CD14-positive monocyte (primary cell): Measurements from ENCODE around the gene TBC1D22A. TPM values are rescaled to one million over a fixed set of nuclear protein-coding genes. Genes with fewer than 3 reads are reported as not detected.

ENCODE experiments used
- DNase-seq, 3 donors: peaks; one replicate each; pipeline ENCODE4 v3.0.0-alpha.2; 2011 to 2022
- H2AFZ ChIP-seq: 2 replicates; pipeline ENCODE4 v1.6.0; 2012; ENCODE audit warnings: mild to moderate bottlenecking, low read depth, low read length, inconsistent platforms; ENCODE audit not compliant: insufficient read depth, poor library complexity, severe bottlenecking
- H3K27ac ChIP-seq, 2 donors: 1 replicate in 1 of 2; 2 replicates in 1 of 2; pipeline ENCODE4 v1.5.1; 2012 to 2013; ENCODE audit warnings: low read length in 2 of 2, control low read depth in 1 of 2, inconsistent platforms in 1 of 2, low read depth in 1 of 2, mild to moderate bottlenecking in 1 of 2
- H3K27me3 ChIP-seq, 2 donors: one replicate each; pipeline versions ENCODE4 v1.6.0 to v1.6.1; 2011 to 2013; ENCODE audit warnings: low read length in 2 of 2; ENCODE audit not compliant: control insufficient read depth in 2 of 2, insufficient read depth in 2 of 2
- H3K36me3 ChIP-seq, 2 donors: replicated peaks in 1 of 2; 1 replicate in 1 of 2; 2 replicates in 1 of 2; pipeline versions ENCODE4 v1.5.1 to v1.6.1; 2012 to 2013; ENCODE audit warnings: low read length in 2 of 2, control low read depth in 1 of 2, inconsistent platforms in 1 of 2, mild to moderate bottlenecking in 1 of 2; ENCODE audit not compliant: insufficient read depth in 2 of 2, control insufficient read depth in 1 of 2
- H3K4me1 ChIP-seq, 2 donors: 1 replicate in 1 of 2; 2 replicates in 1 of 2; pipeline versions ENCODE4 v1.5.1 to v1.6.1; 2012 to 2013; ENCODE audit warnings: low read length in 2 of 2, control low read depth in 1 of 2, inconsistent platforms in 1 of 2, mild to moderate bottlenecking in 1 of 2, moderate library complexity in 1 of 2; ENCODE audit not compliant: insufficient read depth in 2 of 2, control insufficient read depth in 1 of 2
- H3K4me2 ChIP-seq: replicated peaks from 2 replicates; pipeline ENCODE3; 2012; ENCODE audit warnings: low read length, moderate library complexity, mild to moderate bottlenecking; ENCODE audit not compliant: poor library complexity, severe bottlenecking; ENCODE audit errors: extremely low read depth
- H3K4me3 ChIP-seq, 3 experiments: fragments of 200-600 bp in 1 of 3; sonication (generic) in 1 of 3; replicated peaks in 1 of 3; 1 replicate in 2 of 3; 2 replicates in 1 of 3; pipeline ENCODE4 v1.5.1; 2011 to 2013; ENCODE audit warnings: low read length in 3 of 3, mild to moderate bottlenecking in 3 of 3, control low read depth in 2 of 3, low read depth in 2 of 3, inconsistent platforms in 1 of 3, moderate library complexity in 1 of 3
- H3K79me2 ChIP-seq: 2 replicates; pipeline ENCODE4 v1.6.0; 2012; ENCODE audit warnings: mild to moderate bottlenecking, control low read depth, inconsistent platforms, low read length, moderate library complexity; ENCODE audit not compliant: insufficient read depth
- H3K9ac ChIP-seq: 2 replicates; pipeline ENCODE4 v1.6.0; 2017; ENCODE audit warnings: low read length, mild to moderate bottlenecking; ENCODE audit not compliant: insufficient read depth, poor library complexity, severe bottlenecking
- H3K9me3 ChIP-seq, 2 donors: replicated peaks in 1 of 2; 1 replicate in 1 of 2; 2 replicates in 1 of 2; pipeline versions ENCODE4 v1.5.1 to v1.6.1; 2012 to 2013; ENCODE audit warnings: low read length in 2 of 2, control low read depth in 1 of 2; ENCODE audit not compliant: control insufficient read depth in 1 of 2, insufficient read depth in 1 of 2
- H4K20me1 ChIP-seq: 2 replicates; pipeline ENCODE4 v1.6.0; 2012; ENCODE audit warnings: mild to moderate bottlenecking, low read length, control low read depth, moderate library complexity; ENCODE audit not compliant: insufficient read depth
- H3K27ac Mint-ChIP-seq, 7 donors: one replicate each; pipeline ENCODE4 v1.8.0; 2020; ENCODE audit warnings: mild to moderate bottlenecking in 7 of 7, mixed read lengths in 7 of 7, moderate library complexity in 6 of 7, inconsistent platforms in 2 of 7
- H3K27me3 Mint-ChIP-seq, 3 donors: one replicate each; pipeline ENCODE4 v1.8.0; 2021 to 2022; ENCODE audit warnings: low read depth in 3 of 3, mild to moderate bottlenecking in 3 of 3, mixed read lengths in 3 of 3, moderate library complexity in 3 of 3, inconsistent platforms in 1 of 3
- H3K36me3 Mint-ChIP-seq, 2 donors: one replicate each; pipeline ENCODE4 v1.8.0; 2020; ENCODE audit warnings: mixed read lengths in 2 of 2, inconsistent platforms in 1 of 2, mild to moderate bottlenecking in 1 of 2
- H3K4me1 Mint-ChIP-seq: one replicate; pipeline ENCODE4 v1.8.0; 2020; ENCODE audit warnings: mild to moderate bottlenecking, mixed read lengths
- H3K4me3 Mint-ChIP-seq, 2 donors: one replicate each; pipeline ENCODE4 v1.8.0; 2020; ENCODE audit warnings: mild to moderate bottlenecking in 2 of 2, mixed read lengths in 2 of 2, moderate library complexity in 1 of 2
- H3K9me3 Mint-ChIP-seq, 7 donors: one replicate each; pipeline ENCODE4 v1.8.0; 2020 to 2022; ENCODE audit warnings: mixed read lengths in 7 of 7, mild to moderate bottlenecking in 6 of 7, moderate library complexity in 6 of 7, inconsistent platforms in 2 of 7
- CTCF ChIP-seq: fragments of 200-600 bp; IDR thresholded peaks from one replicate; pipeline ENCODE4 v1.8.0; 2022; ENCODE audit warnings: antibody characterized with exemption, mild to moderate bottlenecking
- WGBS: methylation state at CpG from one replicate; pipeline ENCODE4 v1.1.5; 2013; ENCODE audit warnings: missing lambda C conversion rate; ENCODE audit not compliant: insufficient coverage; 5-methylcytosine and 5-hydroxymethylcytosine counted together
- intact Hi-C, 2 donors: fragments of 100-400 bp; cut with micrococcal nuclease; formaldehyde crosslinking; loops; one replicate each; pipeline versions ENCODE4 v1.15.0 to v1.15.1; 2023
- polyA plus RNA-seq, 3 donors: library from polyadenylated mRNA; depleted of rRNA in 1 of 3; unstranded in 2 of 3; stranded (reverse) in 1 of 3; fragments of 300-500 nt in 2 of 3; fragments of >200 nt in 1 of 3; fragmentation: Illumina TruSeq in 2 of 3; gene quantifications; 1 replicate in 2 of 3; 2 replicates in 1 of 3; pipeline ENCODE4 v1.2.3, GENCODE V29; 2012 to 2021

The TBC1D22A gene
- polyA plus RNA-seq, 3 donors = 25.9 to 36.2 (median 29.5) TPM

- no peaks in the 10 kb centered on the region for H3K79me2 ChIP-seq
These were observed 414.9 kb downstream of the TBC1D22A start for GRCh38 chr22:47177334-47177815.

GRCh38 chr22:47178339-47178738 lies 415.9 kb downstream of the TBC1D22A start:
- H3K27ac Mint-ChIP-seq = no peak overlapping the region
- H3K27ac ChIP-seq = no peak overlapping the region
- DNase-seq = no peak
- no peaks in the 10 kb centered on the region for H3K4me1 ChIP-seq
- H3K4me2 ChIP-seq = no peak overlapping the region
- peaks cover 21 to 46% of the 10 kb centered on the region in 2 donors for H3K9me3 ChIP-seq
- no peaks in the 10 kb centered on the region for H3K4me1 Mint-ChIP-seq
- 100% methylated on average over 2 of the region's 5 CpGs for WGBS
- H3K4me3 Mint-ChIP-seq = no peak overlapping the region
- intact Hi-C loops = no loop called here
- H3K4me3 ChIP-seq = no peak overlapping the region
- no peak overlapping the region for H2AFZ ChIP-seq
- no peaks in the 10 kb centered on the region for H4K20me1 ChIP-seq
- peaks cover 24 to 48% (median 36%) of the 10 kb centered on the region in 7 donors for H3K9me3 Mint-ChIP-seq
- peaks cover 16 to 23% of the 10 kb centered on the region in 2 donors for H3K36me3 ChIP-seq
- no peaks in the 10 kb centered on the region for H3K79me2 ChIP-seq
- peaks cover 3 to 6% (median 4%) of the 10 kb centered on the region in 3 donors for H3K27me3 Mint-ChIP-seq
- no peak for TF ChIP-seq CTCF
- H3K36me3 Mint-ChIP-seq = peaks cover 21 to 33% of the 10 kb centered on the region in 2 donors
- no peaks in the 10 kb centered on the region for H3K27me3 ChIP-seq
- no peak overlapping the region for H3K9ac ChIP-seq

More at GRCh38 chr22:47177334-47177815, 414.9 kb downstream of the TBC1D22A start:
- H3K36me3 ChIP-seq = peaks cover 16 to 23% of the 10 kb centered on the region in 2 donors
- Mint-ChIP-seq H3K9me3 (peaks cover 17 to 53% (median 37%) of the 10 kb centered on the region in 7 donors), H3K36me3 (peaks cover 24 to 35% of the 10 kb centered on the region in 2 donors), H3K4me3 (no peak overlapping the region), H3K4me1 (no peaks in the 10 kb centered on the region), H3K27ac (no peak overlapping the region), H3K27me3 (peaks cover 0 to 4% (median 3%) of the 10 kb centered on the region in 3 donors)
- no peak for TF ChIP-seq CTCF
- H3K9ac ChIP-seq = no peak overlapping the region
- no peaks in the 10 kb centered on the region for H3K27me3 ChIP-seq
- H4K20me1 ChIP-seq = no peaks in the 10 kb centered on the region
- peaks cover 21 to 54% of the 10 kb centered on the region in 2 donors for H3K9me3 ChIP-seq
- no peak overlapping the region for H3K4me2 ChIP-seq
- no peak overlapping the region for H3K27ac ChIP-seq
- no peak overlapping the region for H2AFZ ChIP-seq
- no peak for DNase-seq
- intact Hi-C loops = no loop called here
- WGBS = 99% methylated on average over 16 of the region's 16 CpGs
- H3K4me3 ChIP-seq = no peak overlapping the region
- no peaks in the 10 kb centered on the region for H3K4me1 ChIP-seq
